Sigmoid colon (tissue), 4 donors: ENCODE results near the gene HOXB6.

Experiments
- EP300 ChIP-seq, 4 donors: sonication (generic); formaldehyde crosslinking; IDR thresholded peaks; one replicate each; pipeline ENCODE4 v1.6.1; 2017; ENCODE audit warnings: antibody characterized with exemption in 4 of 4
- POLR2A ChIP-seq, 2 donors: fragments of 450-650 bp; IDR thresholded peaks; one replicate each; pipeline ENCODE4 v1.6.1; 2016; ENCODE audit warnings: antibody characterized with exemption in 2 of 2, mild to moderate bottlenecking in 2 of 2, moderate library complexity in 2 of 2

- no peak for TF ChIP-seq EP300 (IDR thresholded peaks at IDR 0.05)
- no peak for TF ChIP-seq POLR2A (IDR thresholded peaks at IDR 0.05)
These were observed 51.6 kb downstream of the HOXB6 start for GRCh38 chr17:48553190-48553547.
